Astrocyte of the spinal cord (primary cell): ENCODE results near the gene ST6GALNAC3.

Experiments
- DNase-seq: peaks from one replicate; pipeline ENCODE4 v3.0.0; 2011; ENCODE audit warnings: low read depth, low spot score
- H3K4me3 ChIP-seq: 2 replicates; pipeline ENCODE4 v1.5.1; 2011; ENCODE audit warnings: low read depth, mild to moderate bottlenecking, low read length, moderate library complexity
- CTCF ChIP-seq: IDR thresholded peaks from 2 replicates; pipeline ENCODE4 v1.5.1; 2012; ENCODE audit warnings: low read depth, mild to moderate bottlenecking, low read length, inconsistent platforms
- in situ Hi-C: cut with HindIII; loops from 2 replicates; pipeline ENCODE4 v1.10.0; 2017; ENCODE audit warnings: low sequenced_read_pairs

The ST6GALNAC3 gene

DNA sequence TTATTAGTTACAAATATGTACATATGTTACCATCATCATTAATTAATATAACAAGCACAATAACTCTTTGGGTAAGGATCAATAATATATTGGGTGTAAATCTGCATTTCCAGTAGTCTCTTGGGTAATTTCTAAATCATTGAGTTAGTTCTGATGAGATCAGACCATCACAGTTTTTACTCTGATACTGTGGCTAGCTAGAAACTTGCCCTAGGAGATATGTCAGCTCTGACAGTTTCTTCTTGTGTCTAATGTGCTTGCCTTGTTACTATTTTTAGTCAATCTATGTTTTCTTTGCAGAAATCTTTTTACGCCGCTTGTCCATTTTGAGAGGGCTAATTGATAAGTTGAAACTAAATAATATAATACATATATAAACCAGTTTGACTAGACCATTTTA, 507.2 kb downstream of the ST6GALNAC3 start:
- TF ChIP-seq CTCF, result no peak
- DNase-seq, result no peak
- in situ Hi-C loops, result no loop called here
- no peak overlapping the region for H3K4me3 ChIP-seq

GRCh38 chr1:76583235-76583868, 508.8 kb downstream of the ST6GALNAC3 start:
- DNase-seq, result no peak
- TF ChIP-seq CTCF, result no peak
- in situ Hi-C loops, result no loop called here
- H3K4me3 ChIP-seq, result no peak overlapping the region

- no peak for DNase-seq
- no peak for TF ChIP-seq CTCF
Measured at GRCh38 chr1:76583875-76584477, 509.4 kb downstream of the ST6GALNAC3 start.

GRCh38 chr1:76585980-76586674, 511.6 kb downstream of the ST6GALNAC3 start:
- no peak overlapping the region for H3K4me3 ChIP-seq
- no peak for TF ChIP-seq CTCF
- in situ Hi-C loops, result no loop called here
- DNase-seq, result no peak

More at GRCh38 chr1:76583875-76584477, 509.4 kb downstream of the ST6GALNAC3 start:
- no peak overlapping the region for H3K4me3 ChIP-seq
- in situ Hi-C loops, result no loop called here

DNA sequence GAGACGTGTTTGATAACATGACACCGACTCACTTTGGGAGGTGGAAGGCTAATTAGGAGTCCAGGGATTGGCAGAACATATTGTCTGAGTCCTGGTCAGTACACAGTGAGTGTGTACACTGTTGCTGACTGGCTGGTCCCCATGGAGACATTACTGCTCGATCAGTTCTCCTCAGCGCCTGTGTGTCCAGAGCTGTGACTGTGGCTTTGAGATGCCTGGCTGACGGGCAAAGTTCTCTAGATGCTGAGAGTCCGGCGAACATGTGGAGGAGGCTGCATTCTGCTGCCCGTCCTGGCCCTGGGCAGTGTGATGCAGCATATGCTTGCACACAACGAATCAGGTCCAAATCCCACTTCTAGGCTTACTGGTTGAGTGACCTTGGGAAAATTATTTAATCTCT, 512.7 kb downstream of the ST6GALNAC3 start:
- in situ Hi-C loops, result no loop called here
- no peak for TF ChIP-seq CTCF

GRCh38 chr1:76591461-76591860, 516.9 kb downstream of the ST6GALNAC3 start:
- no peak for TF ChIP-seq CTCF
- in situ Hi-C loops, result no loop called here
- no peak overlapping the region for H3K4me3 ChIP-seq
- DNase-seq, result no peak

More for the DNA sequence above, 512.7 kb downstream of the ST6GALNAC3 start:
- H3K4me3 ChIP-seq, result no peak overlapping the region
- DNase-seq, result no peak
